HEK293T (cell line): ENCODE measurements around the gene ARL5B.

Experiments
- ARNT ChIP-seq: fragments of 450-650 bp; IDR thresholded peaks from 2 replicates; pipeline ENCODE4 v1.6.1; 2017; ENCODE audit warnings: mild to moderate bottlenecking
- BHLHE40 ChIP-seq: fragments of 450-650 bp; IDR thresholded peaks from 2 replicates; pipeline ENCODE4 v1.6.1; 2016; ENCODE audit warnings: mild to moderate bottlenecking, moderate library complexity, borderline replicate concordance
- FOXA1 ChIP-seq: fragments of 450-650 bp; IDR thresholded peaks from 2 replicates; pipeline ENCODE4 v1.6.1; 2016; ENCODE audit warnings: mild to moderate bottlenecking
- FOXM1 ChIP-seq: fragments of 450-650 bp; IDR thresholded peaks from 2 replicates; pipeline ENCODE4 v1.6.1; 2017; ENCODE audit warnings: mild to moderate bottlenecking, borderline replicate concordance
- HDGF ChIP-seq: fragments of 450-650 bp; IDR thresholded peaks from 2 replicates; pipeline ENCODE4 v1.6.1; 2017; ENCODE audit warnings: antibody characterized with exemption, borderline replicate concordance
- SP1 ChIP-seq: fragments of 450-650 bp; IDR thresholded peaks from 2 replicates; pipeline ENCODE4 v1.6.1; 2017
- TF ChIP-seq, protein P1 (sequence below): fragments of 450-650 bp; IDR thresholded peaks from 2 replicates; pipeline ENCODE4 v1.6.1; 2016

DNA sequence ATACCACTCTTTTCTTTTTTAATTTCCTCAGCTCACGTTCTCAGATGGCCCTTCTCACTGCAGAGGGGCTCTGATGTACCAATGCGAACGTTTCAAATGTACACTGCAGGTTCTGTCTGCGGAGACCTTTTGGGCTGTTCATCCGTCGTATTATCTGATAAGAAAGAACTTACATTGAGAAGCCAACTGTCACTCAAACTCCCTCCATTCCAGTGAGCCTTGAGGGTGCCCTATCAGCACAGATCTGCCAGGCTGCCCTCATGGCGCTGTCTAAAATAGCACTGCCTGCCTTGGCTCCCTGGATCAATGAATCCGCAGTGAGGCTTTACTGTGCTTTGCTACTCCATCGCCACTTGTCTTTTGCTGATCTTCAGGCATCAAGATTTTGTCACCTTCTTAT is 61.8 kb downstream of the ARL5B start:
- TF ChIP-seq FOXA1 (no peak), SP1 (no peak), ARNT (no peak), FOXM1 (no peak), HDGF (no peak), BHLHE40 (no peak)
- TF ChIP-seq, protein P1, sequence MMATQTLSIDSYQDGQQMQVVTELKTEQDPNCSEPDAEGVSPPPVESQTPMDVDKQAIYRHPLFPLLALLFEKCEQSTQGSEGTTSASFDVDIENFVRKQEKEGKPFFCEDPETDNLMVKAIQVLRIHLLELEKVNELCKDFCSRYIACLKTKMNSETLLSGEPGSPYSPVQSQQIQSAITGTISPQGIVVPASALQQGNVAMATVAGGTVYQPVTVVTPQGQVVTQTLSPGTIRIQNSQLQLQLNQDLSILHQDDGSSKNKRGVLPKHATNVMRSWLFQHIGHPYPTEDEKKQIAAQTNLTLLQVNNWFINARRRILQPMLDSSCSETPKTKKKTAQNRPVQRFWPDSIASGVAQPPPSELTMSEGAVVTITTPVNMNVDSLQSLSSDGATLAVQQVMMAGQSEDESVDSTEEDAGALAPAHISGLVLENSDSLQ, result no peak; the same call in 1 of the 2 replicates
